ENCODE data around the gene CD82. TPM values are rescaled to one million over a fixed set of nuclear protein-coding genes. Genes with fewer than 3 reads are reported as not detected.

Gene CD82
- total RNA-seq, 3 donors from 2014 or later = 27.2 to 43.2 (median 29.6) TPM

GRCh38 chr11:44651535-44652155 is 86.2 kb downstream of the CD82 start:
- no peaks in the 10 kb centered on the region for H3K36me3 ChIP-seq (ENCODE audit: low read depth)
- H3K9me3 ChIP-seq = no peaks in the 10 kb centered on the region
- H3K4me1 ChIP-seq (ENCODE audit: low read depth) = no peaks in the 10 kb centered on the region
- no peak overlapping the region for H3K4me3 ChIP-seq
- TF ChIP-seq CTCF (IDR thresholded peaks at IDR 0.05) = no peak
- DNase-seq (no peak), ATAC-seq (no peak)
- intact Hi-C loops (cut with DNase I, micrococcal nuclease) = loop anchor here in 1 of 2 donors (5.0 kb wide), 1 partner anchor 61 kb away; no protein-coding TSS in a partner anchor

DNA sequence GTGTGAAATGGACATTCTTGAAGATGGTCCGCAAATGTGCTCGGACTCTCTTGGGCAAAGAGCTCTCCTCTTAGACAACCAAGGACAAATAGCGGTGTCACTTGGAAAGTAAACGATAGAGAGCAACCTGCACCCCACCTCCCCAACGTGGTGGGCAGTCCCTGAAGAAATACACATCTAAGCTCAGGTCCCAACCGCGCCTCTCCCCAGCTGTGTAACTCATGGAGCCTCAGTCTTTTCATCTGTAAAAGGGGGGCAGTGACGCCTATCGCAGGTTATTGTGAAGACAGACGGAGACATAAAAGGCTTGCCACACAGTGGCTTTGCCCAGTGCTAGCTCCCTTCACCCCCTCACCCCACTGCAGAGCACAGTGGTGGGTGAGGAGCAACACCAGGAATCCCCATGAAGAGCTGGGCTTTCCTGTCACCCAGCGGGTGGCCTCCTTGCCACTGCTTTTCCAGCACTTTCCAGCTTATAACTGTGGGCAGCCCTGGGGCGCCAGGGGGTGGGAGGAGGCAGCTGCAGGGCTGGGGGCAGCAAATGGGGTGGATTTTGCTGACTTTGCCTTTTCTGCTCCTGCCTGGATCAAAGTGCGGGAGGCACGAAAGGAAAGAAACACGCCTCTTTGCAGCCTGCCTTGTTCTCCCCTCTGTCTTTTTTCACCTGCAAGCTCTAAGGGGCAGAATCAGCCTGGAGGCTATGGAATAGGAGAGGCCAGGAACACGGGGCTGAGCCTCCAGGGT is 87.6 kb downstream of the CD82 start:
- Histone ChIP-seq H3K36me3 (ENCODE audit: low read depth) (no peaks in the 10 kb centered on the region), H3K9me3 (no peaks in the 10 kb centered on the region), H3K4me1 (ENCODE audit: low read depth) (no peaks in the 10 kb centered on the region), H3K4me3 (no peak overlapping the region)
- DNase-seq = no peak
- intact Hi-C loops (cut with DNase I, micrococcal nuclease) = loop anchor here in 1 of 2 donors (5.0 kb wide), 1 partner anchor 59 kb away; no protein-coding TSS in a partner anchor
- no peak for ATAC-seq
- no peak for TF ChIP-seq CTCF (IDR thresholded peaks at IDR 0.05)

GRCh38 chr11:44654057-44654456 is 88.6 kb downstream of the CD82 start:
- no peak for TF ChIP-seq CTCF (IDR thresholded peaks at IDR 0.05)
- DNase-seq (no peak), ATAC-seq (no peak)
- no peaks in the 10 kb centered on the region for H3K4me1 ChIP-seq (ENCODE audit: low read depth)
- H3K9me3 ChIP-seq = no peaks in the 10 kb centered on the region
- H3K4me3 ChIP-seq = no peak overlapping the region
- intact Hi-C loops (cut with DNase I, micrococcal nuclease) = loop anchor here in 1 of 2 donors (5.0 kb wide), 1 partner anchor 58 kb away; no protein-coding TSS in a partner anchor
- no peaks in the 10 kb centered on the region for H3K36me3 ChIP-seq (ENCODE audit: low read depth)

GRCh38 chr11:44654596-44654995 is 89.1 kb downstream of the CD82 start:
- H3K36me3 ChIP-seq (ENCODE audit: low read depth) = no peaks in the 10 kb centered on the region
- no peaks in the 10 kb centered on the region for H3K9me3 ChIP-seq
- DNase-seq (no peak), ATAC-seq (no peak)
- H3K4me1 ChIP-seq (ENCODE audit: low read depth) = no peaks in the 10 kb centered on the region
- no peak overlapping the region for H3K4me3 ChIP-seq
- intact Hi-C loops (cut with DNase I, micrococcal nuclease) = loop anchor here in 1 of 2 donors (5.0 kb wide), 1 partner anchor 58 kb away; no protein-coding TSS in a partner anchor
- TF ChIP-seq CTCF (IDR thresholded peaks at IDR 0.05) = no peak

- TF ChIP-seq CTCF (IDR thresholded peaks at IDR 0.05) = no peak
- intact Hi-C loops (cut with DNase I, micrococcal nuclease) = no loop called here
- no peaks in the 10 kb centered on the region for H3K36me3 ChIP-seq (ENCODE audit: low read depth)
- H3K4me1 ChIP-seq (ENCODE audit: low read depth) = no peaks in the 10 kb centered on the region
- no peak overlapping the region for H3K4me3 ChIP-seq
- H3K9me3 ChIP-seq = no peaks in the 10 kb centered on the region
- no peak for DNase-seq
- ATAC-seq = no peak
Observed at GRCh38 chr11:44657836-44658505, 92.5 kb downstream of the CD82 start.
